K562 (cell line): ENCODE measurements around the gene NTRK3. TPM values are rescaled to one million over a fixed set of nuclear protein-coding genes. Genes with fewer than 3 reads are reported as not detected.

Source experiments
- ATAC-seq: fragments of 200-7000 bp; cut with Tn5 transposase; 3 replicates; pipeline ENCODE4 v1.9.1; 2020; ENCODE audit warnings: moderate library complexity
- BruUV-seq: library from RNA; stranded (reverse); fragments of 400-500 nt; replicated peaks from 2 replicates; lab custom pipeline; 2021; lab: Mats Ljungman, UMichigan
- CTCF ChIA-PET: fragments of 300-600 bp; formaldehyde crosslinking; extraction: SDS; loops from one replicate; lab custom pipeline; 2021; ENCODE audit warnings: low intra/inter-chr PET ratio; lab: Yijun Ruan, JAX
- POLR2A ChIA-PET: fragments of 300-600, 350-650 bp; sonication (Branson Sonifier 250); formaldehyde crosslinking; extraction: SDS; loops from one replicate; lab custom pipeline; 2021; ENCODE audit warnings: antibody characterized with exemption, inconsistent platforms; lab: Yijun Ruan, JAX
- DNase-seq, 4 experiments: peaks; one replicate each; pipeline versions ENCODE4 v3.0.0 to v3.0.0-alpha.2; 2011 to 2018; ENCODE audit warnings: low spot score in 3 of 4, mixed read lengths in 3 of 4; ENCODE audit errors: extremely low read depth in 1 of 4
- FAIRE-seq: peaks from 2 replicates; lab custom pipeline; 2011; peaks lifted over from hg19 to GRCh38; lab: Jason Lieb, UNC
- H2AFZ ChIP-seq: 2 replicates; pipeline ENCODE4 v1.6.0; 2011; ENCODE audit warnings: low read depth, low read length, control low read depth, inconsistent platforms
- H3K27ac ChIP-seq: fragments of 200-600 bp; 3 replicates; pipeline ENCODE4 v1.8.0; 2011; ENCODE audit warnings: low read depth, mild to moderate bottlenecking, control low read depth, inconsistent platforms, low read length, moderate library complexity, mixed read lengths; ENCODE audit errors: extremely low read depth
- H3K27me3 ChIP-seq, 2 experiments: fragments of 300-600 bp in 1 of 2; 2 replicates in 1 of 2; 3 replicates in 1 of 2; pipeline versions ENCODE4 v1.6.0 to v1.8.0; 2011; ENCODE audit warnings: inconsistent platforms in 2 of 2, low read length in 2 of 2, mild to moderate bottlenecking in 1 of 2, mixed read lengths in 1 of 2, moderate library complexity in 1 of 2; ENCODE audit not compliant: control insufficient read depth in 2 of 2, insufficient read depth in 2 of 2
- H3K36me3 ChIP-seq: fragments of 300-600 bp; 3 replicates; pipeline ENCODE4 v1.8.0; 2011; ENCODE audit warnings: mild to moderate bottlenecking, low read length, inconsistent platforms; ENCODE audit not compliant: control insufficient read depth, insufficient read depth
- H3K4me1 ChIP-seq, 2 experiments: fragments of 200-600 bp in 1 of 2; replicated peaks in 1 of 2; 2 replicates in 1 of 2; 3 replicates in 1 of 2; pipeline versions ENCODE4 v1.5.1 to v1.8.0; 2011; ENCODE audit warnings: inconsistent platforms in 2 of 2, low read length in 2 of 2, mild to moderate bottlenecking in 1 of 2, mixed read lengths in 1 of 2, moderate library complexity in 1 of 2; ENCODE audit not compliant: control insufficient read depth in 2 of 2, insufficient read depth in 2 of 2
- H3K4me2 ChIP-seq: 2 replicates; pipeline ENCODE4 v1.6.1; 2011; ENCODE audit warnings: low read length, control low read depth, inconsistent platforms, mixed read lengths; ENCODE audit not compliant: insufficient read depth
- H3K4me3 ChIP-seq: fragments of 200-600 bp; sonication (generic), shearing (Covaris generic); 2 replicates; pipeline ENCODE4 v1.5.1; 2016; ENCODE audit warnings: control low read depth, inconsistent platforms
- H3K79me2 ChIP-seq: fragments of 200-600 bp; 3 replicates; pipeline ENCODE4 v1.8.0; 2011; ENCODE audit warnings: low read length, inconsistent platforms; ENCODE audit not compliant: control insufficient read depth, insufficient read depth
- H3K9ac ChIP-seq, 2 experiments: 2 replicates each; pipeline versions ENCODE4 v1.6.0 to v1.6.1; 2011; ENCODE audit warnings: low read depth in 2 of 2, low read length in 2 of 2, control low read depth in 1 of 2, inconsistent platforms in 1 of 2, mild to moderate bottlenecking in 1 of 2, mixed read lengths in 1 of 2; ENCODE audit not compliant: insufficient read depth in 1 of 2
- H3K9me1 ChIP-seq: one replicate; pipeline ENCODE4 v1.6.0; 2011; ENCODE audit warnings: inconsistent platforms, mild to moderate bottlenecking, low read length, moderate library complexity; ENCODE audit not compliant: control insufficient read depth, insufficient read depth
- H3K9me3 ChIP-seq: replicated peaks from 2 replicates; pipeline ENCODE4 v1.5.1; 2011; ENCODE audit warnings: low read depth, low read length, inconsistent platforms; ENCODE audit not compliant: control insufficient read depth, insufficient read depth
- H4K20me1 ChIP-seq: replicated peaks from 2 replicates; pipeline ENCODE4 v1.6.1; 2011; ENCODE audit warnings: low read length, inconsistent platforms, mixed read lengths; ENCODE audit not compliant: control insufficient read depth, insufficient read depth
- BDP1 ChIP-seq: IDR thresholded peaks from 3 replicates; pipeline ENCODE4 v1.6.1; 2011; ENCODE audit not compliant: insufficient read length, insufficient read depth
- DDX20 ChIP-seq: fragments of 450-650 bp; IDR thresholded peaks from 2 replicates; pipeline ENCODE4 v1.6.1; 2016; ENCODE audit warnings: missing genetic modification characterization, low read depth, mild to moderate bottlenecking, missing compliant biosample characterization, moderate library complexity
- GATA2 ChIP-seq: sonication (generic); formaldehyde crosslinking; IDR thresholded peaks from 2 replicates; pipeline ENCODE4 v1.4.0; 2020; ENCODE audit warnings: mild to moderate bottlenecking, missing genetic modification reagents
- HSF4 ChIP-seq: fragments of 250-450 bp; sonication (Bioruptor Pico); IDR thresholded peaks from 2 replicates; pipeline ENCODE4 v2.1.2; 2022; ENCODE audit warnings: mild to moderate bottlenecking, moderate library complexity, borderline replicate concordance
- NUFIP1 ChIP-seq: fragments of 450-650 bp; IDR thresholded peaks from 2 replicates; pipeline ENCODE4 v1.6.1; 2018; ENCODE audit not compliant: partially characterized antibody
- RHOXF2B ChIP-seq: fragments of 250-450 bp; sonication (Bioruptor Pico); conservative IDR thresholded peaks from 2 replicates; pipeline ENCODE4 v1.5.1; 2021
- STAT6 ChIP-seq: sonication (generic); formaldehyde crosslinking; IDR thresholded peaks from 2 replicates; pipeline ENCODE4 v1.8.1; 2023; ENCODE audit warnings: mild to moderate bottlenecking, missing genetic modification reagents
- TRIM28 ChIP-seq: fragments of 450-650 bp; IDR thresholded peaks from 2 replicates; pipeline ENCODE4 v1.6.1; 2017
- ZNF263 ChIP-seq: sonication (generic); formaldehyde crosslinking; IDR thresholded peaks from 2 replicates; pipeline ENCODE4 v1.8.0; 2022; ENCODE audit warnings: mild to moderate bottlenecking, missing genetic modification reagents, borderline replicate concordance
- ZNF347 ChIP-seq: fragments of 450-650 bp; formaldehyde crosslinking; IDR thresholded peaks from 2 replicates; pipeline ENCODE4 v1.4.0; 2020; ENCODE audit warnings: low read depth, mild to moderate bottlenecking, moderate library complexity
- ZNF436 ChIP-seq: fragments of 250-450, 450-650 bp; sonication (Bioruptor Pico); formaldehyde crosslinking; IDR thresholded peaks from 2 replicates; pipeline ENCODE4 v1.7.0; 2020; ENCODE audit warnings: mild to moderate bottlenecking
- WGBS: fragments of 100-300 bp; shearing (Covaris generic); methylation state at CpG from one replicate; pipeline ENCODE4 v1.1.6; 2016; ENCODE audit warnings: low coverage, mixed read lengths; ENCODE audit not compliant: insufficient coverage; ENCODE audit errors: missing lambda C conversion rate; 5-methylcytosine and 5-hydroxymethylcytosine counted together
- in situ Hi-C: fragments of 300-500 bp; cut with MboI; formaldehyde crosslinking; loops from 4 replicates; pipeline ENCODE4 v1.15.0; 2018; ENCODE audit warnings: inconsistent platforms, mixed read lengths
- intact Hi-C: fragments of 100-400 bp; cut with micrococcal nuclease; formaldehyde crosslinking; loops from 2 replicates; pipeline ENCODE4 v1.14.2; 2022
- polyA plus RNA-seq, 8 experiments: library from polyadenylated mRNA; depleted of rRNA in 4 of 8; stranded (reverse) in 5 of 8; unstranded in 3 of 8; fragments of >200 nt; fragmentation: Nextera tagmentation in 2 of 8; fragmentation: Illumina TruSeq in 1 of 8; extraction: Ambion mirVana in 2 of 8; extraction: Trizol in 1 of 8; gene quantifications; 2 replicates each; pipeline versions ENCODE4 v1.2.1 to v1.2.3, GENCODE V29; 2011 to 2014; ENCODE audit warnings: inconsistent platforms in 1 of 8, missing spikeins in 1 of 8
- total RNA-seq, 7 experiments: library from RNA; depleted of rRNA in 6 of 7; stranded (reverse); fragments of >200 nt in 6 of 7; fragmentation: Illumina TruSeq in 2 of 7; extraction: Trizol in 2 of 7; gene quantifications; 2 replicates each; pipeline versions ENCODE4 v1.2.1 to v1.2.3, GENCODE V29; 2011 to 2021; ENCODE audit warnings: low replicate concordance in 1 of 7
- TF ChIP-seq, protein P1 (sequence below): sonication (generic); formaldehyde crosslinking; IDR thresholded peaks from 2 replicates; pipeline ENCODE4 v1.8.0; 2022; ENCODE audit warnings: missing genetic modification reagents, mild to moderate bottlenecking, moderate library complexity, borderline replicate concordance
- TF ChIP-seq, protein P2 (sequence below), 2 experiments: fragments of 450-650 bp in 1 of 2; sonication (generic) in 1 of 2; formaldehyde crosslinking in 1 of 2; IDR thresholded peaks in 1 of 2; conservative IDR thresholded peaks in 1 of 2; 2 replicates each; pipeline versions ENCODE4 v1.6.1 to v1.8.1; 2016 to 2023; ENCODE audit warnings: mild to moderate bottlenecking in 2 of 2, moderate library complexity in 2 of 2, inconsistent platforms in 1 of 2, missing genetic modification reagents in 1 of 2
- TF ChIP-seq, protein P3 (sequence below): fragments of 250-450 bp; sonication (Bioruptor Pico); IDR thresholded peaks from 2 replicates; pipeline ENCODE4 v1.8.0; 2021; ENCODE audit warnings: moderate library complexity, mild to moderate bottlenecking, inconsistent platforms

Gene NTRK3
- total and polyA plus RNA-seq, 9 of the 15 experiments (the other 6 are each of a cell fraction or from before 2014, with no cell fraction given): 0.11 to 0.13 TPM; not detected in 7

- H3K27me3 ChIP-seq: no peaks in the 10 kb centered on the region; a peak in 1 of 5 replicates
- ChIA-PET POLR2A (no interaction called here), CTCF (no interaction called here)
- TF ChIP-seq ZNF347 (CRISPR knock-in tag) (no peak), STAT6 (no peak), TRIM28 (no peak), BDP1 (no peak), ZNF436 (no peak), RHOXF2B (CRISPR knock-in tag) (no peak), HSF4 (CRISPR knock-in tag) (no peak), ZNF263 (CRISPR knock-in tag) (no peak), GATA2 (no peak), NUFIP1 (no peak), DDX20 (no peak)
- TF ChIP-seq, protein P1, sequence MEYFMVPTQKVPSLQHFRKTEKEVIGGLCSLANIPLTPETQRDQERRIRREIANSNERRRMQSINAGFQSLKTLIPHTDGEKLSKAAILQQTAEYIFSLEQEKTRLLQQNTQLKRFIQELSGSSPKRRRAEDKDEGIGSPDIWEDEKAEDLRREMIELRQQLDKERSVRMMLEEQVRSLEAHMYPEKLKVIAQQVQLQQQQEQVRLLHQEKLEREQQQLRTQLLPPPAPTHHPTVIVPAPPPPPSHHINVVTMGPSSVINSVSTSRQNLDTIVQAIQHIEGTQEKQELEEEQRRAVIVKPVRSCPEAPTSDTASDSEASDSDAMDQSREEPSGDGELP (CRISPR knock-in tag): no peak
- TF ChIP-seq, protein P2, sequence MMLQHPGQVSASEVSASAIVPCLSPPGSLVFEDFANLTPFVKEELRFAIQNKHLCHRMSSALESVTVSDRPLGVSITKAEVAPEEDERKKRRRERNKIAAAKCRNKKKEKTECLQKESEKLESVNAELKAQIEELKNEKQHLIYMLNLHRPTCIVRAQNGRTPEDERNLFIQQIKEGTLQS (IDR thresholded peaks at IDR 0.05): no peak
- TF ChIP-seq, protein P2 (CRISPR knock-in tag; conservative IDR thresholded peaks at IDR 0.05): no peak
- TF ChIP-seq, protein P3, sequence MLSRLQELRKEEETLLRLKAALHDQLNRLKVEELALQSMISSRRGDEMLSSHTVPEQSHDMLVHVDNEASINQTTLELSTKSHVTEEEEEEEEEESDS (CRISPR knock-in tag): no peak
- ATAC-seq (no peak), FAIRE-seq (no peak), DNase-seq (no peak)
- intact Hi-C loops: no loop called here
- no peak overlapping the region for H2AFZ ChIP-seq
- no peak overlapping the region for H3K4me2 ChIP-seq
- no peaks in the 10 kb centered on the region for H4K20me1 ChIP-seq
- no peak overlapping the region for H3K9ac ChIP-seq
- in situ Hi-C loops: no loop called here
- no peak overlapping the region for H3K27ac ChIP-seq
- H3K79me2 ChIP-seq: no peaks in the 10 kb centered on the region
- no peaks in the 10 kb centered on the region for H3K9me1 ChIP-seq
- no peak overlapping the region for H3K4me3 ChIP-seq
- no peaks in the 10 kb centered on the region for H3K36me3 ChIP-seq
- BruUV-seq: no TSS peak
- WGBS: 0% methylated on average over 1 of the region's 1 CpG
- H3K4me1 ChIP-seq: no peaks in the 10 kb centered on the region
- H3K9me3 ChIP-seq: no peaks in the 10 kb centered on the region
These were observed 216.0 kb downstream of the NTRK3 start for GRCh38 chr15:88040516-88040915.
